CD8-positive, alpha-beta memory T cell (primary cell): ENCODE data around the gene RETREG1. TPM values are rescaled to one million over a fixed set of nuclear protein-coding genes. Genes with fewer than 3 reads are reported as not detected.

Experiments used
- CTCF ChIA-PET: fragments of 350-600 bp; sonication (Branson Sonifier 250); formaldehyde crosslinking; loops from one replicate; lab custom pipeline; 2021; ENCODE audit warnings: antibody characterized with exemption; lab: Charles Lee
- POLR2A ChIA-PET: fragments of 350-600 bp; sonication (Branson Sonifier 250); formaldehyde crosslinking; loops from one replicate; lab custom pipeline; 2021; ENCODE audit warnings: antibody characterized with exemption; lab: Charles Lee
- DNase-seq, 5 donors: peaks; one replicate each; pipeline versions ENCODE4 v3.0.0 to v3.0.0-alpha.2; 2020 to 2022; ENCODE audit warnings: mixed read lengths in 1 of 5
- H3K27ac ChIP-seq: one replicate; pipeline ENCODE4 v1.7.0; 2013; ENCODE audit warnings: low read depth, mild to moderate bottlenecking, low read length, moderate library complexity
- H3K27me3 ChIP-seq: 2 replicates; pipeline ENCODE4 v1.7.0; 2013; ENCODE audit warnings: low read length, mild to moderate bottlenecking; ENCODE audit not compliant: insufficient read depth, poor library complexity, severe bottlenecking
- H3K36me3 ChIP-seq: 2 replicates; pipeline ENCODE4 v1.7.0; 2013; ENCODE audit warnings: mild to moderate bottlenecking, low read length, moderate library complexity; ENCODE audit not compliant: insufficient read depth
- H3K4me1 ChIP-seq: 2 replicates; pipeline ENCODE4 v1.7.0; 2013; ENCODE audit warnings: mild to moderate bottlenecking, low read length, moderate library complexity; ENCODE audit not compliant: insufficient read depth
- H3K4me3 ChIP-seq: 2 replicates; pipeline ENCODE4 v1.7.0; 2013; ENCODE audit warnings: mild to moderate bottlenecking, low read length
- H3K9me3 ChIP-seq: 2 replicates; pipeline ENCODE4 v1.7.0; 2013; ENCODE audit warnings: mild to moderate bottlenecking, low read length
- H3K27ac Mint-ChIP-seq, 8 donors: one replicate each; pipeline ENCODE4 v1.8.0; 2020 to 2021; ENCODE audit warnings: mixed read lengths in 8 of 8, mild to moderate bottlenecking in 6 of 8, inconsistent platforms in 3 of 8, moderate library complexity in 3 of 8
- H3K27me3 Mint-ChIP-seq, 2 donors: one replicate each; pipeline ENCODE4 v1.8.0; 2020 to 2021; ENCODE audit warnings: mixed read lengths in 2 of 2, mild to moderate bottlenecking in 1 of 2, moderate library complexity in 1 of 2
- H3K36me3 Mint-ChIP-seq, 3 donors: one replicate each; pipeline ENCODE4 v1.8.0; 2020 to 2021; ENCODE audit warnings: mixed read lengths in 3 of 3, inconsistent platforms in 1 of 3, mild to moderate bottlenecking in 1 of 3
- H3K4me1 Mint-ChIP-seq, 3 donors: one replicate each; pipeline ENCODE4 v1.8.0; 2020 to 2021; ENCODE audit warnings: mixed read lengths in 3 of 3, inconsistent platforms in 1 of 3, mild to moderate bottlenecking in 1 of 3
- H3K4me3 Mint-ChIP-seq, 7 donors: one replicate each; pipeline ENCODE4 v1.8.0; 2020 to 2021; ENCODE audit warnings: mixed read lengths in 7 of 7, mild to moderate bottlenecking in 6 of 7, moderate library complexity in 4 of 7, inconsistent platforms in 2 of 7
- H3K9me3 Mint-ChIP-seq, 5 donors: one replicate each; pipeline ENCODE4 v1.8.0; 2020 to 2022; ENCODE audit warnings: mixed read lengths in 5 of 5, mild to moderate bottlenecking in 3 of 5, moderate library complexity in 2 of 5, inconsistent platforms in 1 of 5
- polyA plus RNA-seq: library from polyadenylated mRNA; unstranded; fragments of 300-500 nt; fragmentation: Illumina TruSeq; gene quantifications from one replicate; pipeline ENCODE4 v1.2.3, GENCODE V29; 2021
- total RNA-seq, 2 experiments: library from RNA; stranded (reverse); gene quantifications; one replicate each; pipeline ENCODE4 v1.2.3, GENCODE V29; 2021

The RETREG1 gene
- total and polyA plus RNA-seq, 3 experiments from 2014 or later, result 11.4 to 48.1 (median 12.1) TPM

GRCh38 chr5:16600946-16601345 lies 15.9 kb downstream of the RETREG1 start:
- ChIA-PET POLR2A (no interaction called here), CTCF (no interaction called here)
- H3K36me3 ChIP-seq, result peaks cover 4% of the 10 kb centered on the region
- H3K27ac ChIP-seq, result no peak overlapping the region
- no peaks in the 10 kb centered on the region for H3K9me3 Mint-ChIP-seq
- no peak overlapping the region for H3K4me3 ChIP-seq
- no peak for DNase-seq
- peak overlapping the region in 2 of 8 donors; percentile 62 to 82 for H3K27ac Mint-ChIP-seq
- peaks cover 33 to 74% (median 67%) of the 10 kb centered on the region in 3 donors for H3K4me1 Mint-ChIP-seq
- no peaks in the 10 kb centered on the region for H3K4me1 ChIP-seq
- H3K4me3 Mint-ChIP-seq, result no peak overlapping the region
- peaks cover 6 to 55% (median 20%) of the 10 kb centered on the region in 3 donors for H3K36me3 Mint-ChIP-seq
- H3K27me3 ChIP-seq, result no peaks in the 10 kb centered on the region
- H3K9me3 ChIP-seq, result no peaks in the 10 kb centered on the region
- H3K27me3 Mint-ChIP-seq, result no peaks in the 10 kb centered on the region

- no peaks in the 10 kb centered on the region for H3K27me3 ChIP-seq
- no peaks in the 10 kb centered on the region for H3K9me3 ChIP-seq
- Mint-ChIP-seq H3K27me3 (no peaks in the 10 kb centered on the region), H3K9me3 (no peaks in the 10 kb centered on the region), H3K4me1 (peaks cover 34 to 76% (median 67%) of the 10 kb centered on the region in 3 donors), H3K4me3 (no peak overlapping the region), H3K36me3 (peaks cover 6 to 52% (median 17%) of the 10 kb centered on the region in 3 donors), H3K27ac (peak overlapping the region in 3 of 8 donors; percentile 9 to 62 (median 46))
- H3K27ac ChIP-seq, result no peak overlapping the region
- peaks cover 4% of the 10 kb centered on the region for H3K36me3 ChIP-seq
- POLR2A ChIA-PET, result no interaction called here
- CTCF ChIA-PET, result no interaction called here
- no peak for DNase-seq
- no peaks in the 10 kb centered on the region for H3K4me1 ChIP-seq
- H3K4me3 ChIP-seq, result no peak overlapping the region
Observed at GRCh38 chr5:16600397-16600796, 16.4 kb downstream of the RETREG1 start.

GRCh38 chr5:16597946-16598694 lies 18.7 kb downstream of the RETREG1 start:
- H3K27me3 Mint-ChIP-seq, result no peaks in the 10 kb centered on the region
- H3K9me3 Mint-ChIP-seq, result no peaks in the 10 kb centered on the region
- Histone ChIP-seq H3K9me3 (no peaks in the 10 kb centered on the region), H3K27me3 (no peaks in the 10 kb centered on the region), H3K4me1 (peaks cover 10% of the 10 kb centered on the region), H3K4me3 (no peak overlapping the region), H3K36me3 (peaks cover 4% of the 10 kb centered on the region), H3K27ac (no peak overlapping the region)
- H3K4me3 Mint-ChIP-seq, result no peak overlapping the region
- DNase-seq, result no peak
- POLR2A ChIA-PET, result no interaction called here
- H3K36me3 Mint-ChIP-seq, result peaks cover 6 to 44% (median 19%) of the 10 kb centered on the region in 3 donors
- H3K4me1 Mint-ChIP-seq, result peaks cover 39 to 71% (median 59%) of the 10 kb centered on the region in 3 donors
- peak overlapping the region in 3 of 8 donors; percentile 39 to 68 (median 43) for H3K27ac Mint-ChIP-seq
- CTCF ChIA-PET, result no interaction called here

- peaks cover 6 to 31% (median 19%) of the 10 kb centered on the region in 3 donors for H3K36me3 Mint-ChIP-seq
- CTCF ChIA-PET, result no interaction called here
Observed at GRCh38 chr5:16596581-16596940, 20.2 kb downstream of the RETREG1 start.

GRCh38 chr5:16595881-16596580 lies 20.8 kb downstream of the RETREG1 start:
- H3K27ac Mint-ChIP-seq, result peak overlapping the region in 4 of 8 donors; percentile 20 to 86 (median 68)
- CTCF ChIA-PET, result no interaction called here

More at GRCh38 chr5:16596581-16596940, 20.2 kb downstream of the RETREG1 start:
- DNase-seq, result no peak
- POLR2A ChIA-PET, result no interaction called here
- Histone ChIP-seq H3K36me3 (peaks cover 4% of the 10 kb centered on the region), H3K27me3 (no peaks in the 10 kb centered on the region), H3K27ac (no peak overlapping the region), H3K9me3 (no peaks in the 10 kb centered on the region), H3K4me3 (no peak overlapping the region), H3K4me1 (peaks cover 18% of the 10 kb centered on the region)
- Mint-ChIP-seq H3K4me1 (peaks cover 44 to 75% (median 67%) of the 10 kb centered on the region in 3 donors), H3K27ac (peak overlapping the region in 4 of 8 donors; percentile 26 to 86 (median 51)), H3K27me3 (no peaks in the 10 kb centered on the region), H3K4me3 (no peak overlapping the region), H3K9me3 (no peaks in the 10 kb centered on the region)

GRCh38 chr5:16593628-16594027 lies 23.2 kb downstream of the RETREG1 start:
- Histone ChIP-seq H3K4me3 (no peak overlapping the region), H3K27me3 (no peaks in the 10 kb centered on the region), H3K4me1 (peaks cover 18% of the 10 kb centered on the region), H3K27ac (no peak overlapping the region), H3K36me3 (peaks cover under 1% of the 10 kb centered on the region), H3K9me3 (no peaks in the 10 kb centered on the region)
- peaks cover 47 to 81% (median 62%) of the 10 kb centered on the region in 3 donors for H3K4me1 Mint-ChIP-seq
- no peak for DNase-seq
- POLR2A ChIA-PET, result no interaction called here
- CTCF ChIA-PET, result no interaction called here
- no peak overlapping the region for H3K4me3 Mint-ChIP-seq
- peak overlapping the region in 1 of 8 donors; percentile 8 for H3K27ac Mint-ChIP-seq
- H3K36me3 Mint-ChIP-seq, result peaks cover 9 to 32% (median 16%) of the 10 kb centered on the region in 3 donors
- H3K27me3 Mint-ChIP-seq, result no peaks in the 10 kb centered on the region
- H3K9me3 Mint-ChIP-seq, result no peaks in the 10 kb centered on the region

More at GRCh38 chr5:16595881-16596580, 20.8 kb downstream of the RETREG1 start:
- no peak overlapping the region for H3K27ac ChIP-seq
- no peaks in the 10 kb centered on the region for H3K27me3 ChIP-seq
- Mint-ChIP-seq H3K36me3 (peaks cover 6 to 30% (median 19%) of the 10 kb centered on the region in 3 donors), H3K4me3 (no peak overlapping the region), H3K9me3 (no peaks in the 10 kb centered on the region), H3K4me1 (peaks cover 47 to 80% (median 68%) of the 10 kb centered on the region in 3 donors), H3K27me3 (no peaks in the 10 kb centered on the region)
- peaks cover 18% of the 10 kb centered on the region for H3K4me1 ChIP-seq
- POLR2A ChIA-PET, result no interaction called here
- DNase-seq, result no peak
- peaks cover 4% of the 10 kb centered on the region for H3K36me3 ChIP-seq
- H3K4me3 ChIP-seq, result no peak overlapping the region
- H3K9me3 ChIP-seq, result no peaks in the 10 kb centered on the region

GRCh38 chr5:16593013-16593412 lies 23.8 kb downstream of the RETREG1 start:
- no peaks in the 10 kb centered on the region for H3K9me3 ChIP-seq
- H3K27me3 Mint-ChIP-seq, result no peaks in the 10 kb centered on the region
- no peak overlapping the region for H3K27ac ChIP-seq
- no peak overlapping the region for H3K4me3 ChIP-seq
- no peaks in the 10 kb centered on the region for H3K9me3 Mint-ChIP-seq
- DNase-seq, result no peak
- H3K27me3 ChIP-seq, result no peaks in the 10 kb centered on the region
- no peaks in the 10 kb centered on the region for H3K36me3 ChIP-seq
- ChIA-PET CTCF (no interaction called here), POLR2A (no interaction called here)
- H3K4me3 Mint-ChIP-seq, result no peak overlapping the region
- peaks cover 10 to 32% (median 10%) of the 10 kb centered on the region in 3 donors for H3K36me3 Mint-ChIP-seq
- peak overlapping the region in 2 of 8 donors; percentile 1 to 66 for H3K27ac Mint-ChIP-seq
- peaks cover 18% of the 10 kb centered on the region for H3K4me1 ChIP-seq
- peaks cover 42 to 80% (median 60%) of the 10 kb centered on the region in 3 donors for H3K4me1 Mint-ChIP-seq

GRCh38 chr5:16592255-16592654 lies 24.5 kb downstream of the RETREG1 start:
- Histone ChIP-seq H3K4me1 (peaks cover 18% of the 10 kb centered on the region), H3K9me3 (no peaks in the 10 kb centered on the region), H3K27ac (no peak overlapping the region), H3K36me3 (no peaks in the 10 kb centered on the region), H3K4me3 (no peak overlapping the region), H3K27me3 (no peaks in the 10 kb centered on the region)
- POLR2A ChIA-PET, result no interaction called here
- no peak overlapping the region for H3K4me3 Mint-ChIP-seq
- no peaks in the 10 kb centered on the region for H3K27me3 Mint-ChIP-seq
- CTCF ChIA-PET, result no interaction called here
- peaks cover 15 to 35% (median 16%) of the 10 kb centered on the region in 3 donors for H3K36me3 Mint-ChIP-seq
- DNase-seq, result no peak
- no peak overlapping the region for H3K27ac Mint-ChIP-seq
- no peaks in the 10 kb centered on the region for H3K9me3 Mint-ChIP-seq
- peaks cover 39 to 78% (median 53%) of the 10 kb centered on the region in 3 donors for H3K4me1 Mint-ChIP-seq
